GM18508 (cell line): Measurements from ENCODE around the gene SOCS6.
A peak's percentile ranks its signal among the peaks of the same experiment; 100 is the strongest.

Experiments used
- ATAC-seq: cut with Tn5 transposase; IDR thresholded peaks from one replicate; pipeline ENCODE4 v1.9.1; 2021; ENCODE audit warnings: moderate number of reproducible peaks; ENCODE audit not compliant: insufficient read depth, unreplicated experiment

The SOCS6 gene

DNA sequence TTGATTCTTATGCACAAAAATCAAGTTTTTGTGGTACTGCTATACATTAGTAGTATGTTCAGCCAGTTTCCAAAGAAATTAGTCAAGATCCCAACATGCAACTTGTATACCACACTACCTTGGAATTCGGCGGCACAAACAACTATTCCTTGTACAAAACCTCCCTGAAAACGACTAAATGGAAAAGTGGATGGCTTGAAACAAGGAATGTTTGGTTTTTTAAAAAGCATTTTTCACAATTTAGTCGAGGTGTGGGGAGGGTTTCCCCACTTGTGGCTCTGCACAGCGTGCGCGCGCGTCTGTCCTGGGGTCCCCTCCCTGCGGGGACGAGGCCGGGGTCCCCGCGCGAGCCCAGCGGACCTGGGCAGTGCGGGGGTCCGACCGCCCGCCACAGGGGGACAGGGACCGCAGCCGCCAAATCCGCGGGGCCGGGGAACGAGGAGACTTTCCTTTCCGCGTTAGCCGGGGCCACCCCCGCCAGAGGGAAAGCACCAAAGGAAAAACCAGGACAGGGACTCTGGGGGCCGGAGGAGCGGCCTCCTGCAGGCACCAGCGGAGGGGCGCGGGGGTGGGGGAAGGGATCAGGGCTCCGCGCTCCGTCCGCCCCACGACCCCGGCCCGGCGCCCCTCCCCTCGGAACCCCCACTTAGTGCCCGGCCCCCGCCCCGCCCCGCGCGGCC, 534 bp upstream of the SOCS6 start:
- no peak for ATAC-seq

DNA sequence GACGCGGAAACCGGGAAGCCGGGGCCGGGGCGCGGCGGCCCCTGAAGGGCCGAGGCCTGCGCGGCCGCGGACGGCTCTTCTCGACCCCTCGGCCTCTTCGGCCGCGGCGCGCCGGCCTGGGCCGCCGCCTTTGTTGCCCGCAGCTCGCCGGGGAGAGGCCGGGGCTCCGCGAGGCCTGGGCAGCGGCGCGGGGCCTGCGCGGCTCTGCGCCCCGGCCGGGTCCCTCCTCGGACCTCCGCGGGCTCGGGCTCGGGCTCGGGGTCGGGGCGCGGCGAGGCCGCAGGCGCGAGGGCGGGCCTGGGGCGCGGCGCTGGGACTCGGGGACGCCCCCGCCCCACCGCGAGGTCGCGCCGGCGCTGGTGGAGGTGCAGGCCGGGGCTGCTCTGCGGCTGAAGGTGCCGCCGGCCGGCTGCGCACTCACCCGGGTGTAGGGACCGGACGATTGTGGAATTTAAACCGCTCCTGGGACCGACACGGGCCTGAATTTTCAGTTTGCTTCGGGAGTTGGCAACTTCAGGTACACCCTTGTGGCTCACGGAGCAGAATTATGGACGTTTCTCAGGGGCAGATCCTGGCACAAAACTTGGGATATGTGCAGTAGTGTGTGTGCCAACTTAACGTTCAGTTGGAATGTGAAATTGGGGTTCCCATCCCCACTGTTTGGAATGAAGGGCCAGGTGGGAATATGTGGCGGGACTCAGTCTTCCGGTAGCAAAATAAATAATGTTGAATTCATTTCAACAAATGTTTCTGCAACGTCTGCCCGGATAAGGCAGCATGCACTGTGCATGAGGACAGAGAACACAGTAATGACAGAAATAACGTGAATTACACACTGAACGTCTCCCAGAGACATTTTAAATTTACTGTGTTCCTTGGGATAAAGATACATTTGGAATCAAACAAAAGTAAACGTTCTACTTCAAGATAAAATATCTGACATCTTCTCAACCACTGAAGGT, 787 bp downstream of the SOCS6 start:
- ATAC-seq = peak; percentile 21

DNA sequence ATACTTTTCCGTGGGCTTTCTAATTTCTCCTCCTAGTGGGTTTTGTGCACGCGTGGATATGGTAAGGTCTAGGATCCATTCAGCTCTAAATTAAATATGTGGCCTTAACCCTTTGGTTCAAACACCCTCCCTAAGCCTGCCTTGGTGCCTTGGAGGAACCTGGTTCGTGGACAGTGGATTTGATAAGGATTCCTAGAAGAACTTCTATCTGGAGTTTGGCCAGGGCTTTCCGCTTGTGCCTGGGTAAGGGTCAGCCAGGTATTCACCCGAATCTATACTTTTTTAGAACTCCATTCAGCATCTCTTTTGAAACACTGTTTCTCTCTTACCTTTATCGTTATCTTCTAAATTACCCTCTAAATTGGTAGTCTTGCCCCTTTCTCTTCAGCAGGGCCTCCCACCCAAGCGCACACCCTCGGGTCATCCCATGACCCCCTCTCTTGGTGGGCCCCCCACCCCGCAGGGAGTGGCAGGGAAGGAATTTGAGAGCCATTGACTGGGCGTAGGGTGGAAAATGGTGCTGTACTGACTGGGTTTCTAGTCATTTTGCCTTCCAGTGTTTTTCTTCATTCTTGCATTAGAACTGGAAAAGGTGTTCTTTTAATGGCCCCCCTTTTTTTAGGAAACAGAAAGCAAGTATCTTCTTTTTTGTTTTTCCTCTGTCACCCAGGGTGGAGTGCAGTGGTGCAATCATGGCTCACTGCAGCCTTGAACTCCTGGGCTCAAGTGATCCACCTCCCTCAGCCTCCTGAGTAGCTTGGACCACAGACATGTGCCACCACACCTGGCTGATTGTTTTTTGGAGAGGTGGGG, 1.8 kb downstream of the SOCS6 start:
- no peak for ATAC-seq

DNA sequence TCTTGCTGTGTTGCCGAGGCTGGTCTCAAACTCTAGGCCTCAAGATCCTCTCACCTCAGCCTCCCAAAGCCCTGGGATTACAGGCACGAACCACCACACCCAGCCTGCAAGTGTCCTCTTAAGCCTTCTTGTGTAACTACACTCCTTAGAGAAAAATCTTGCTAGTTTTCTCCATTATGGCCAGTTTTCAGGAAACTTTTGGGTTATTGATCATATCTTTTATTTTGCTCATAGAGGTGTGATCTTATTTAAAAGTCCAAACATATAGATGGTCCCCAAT, 2.4 kb downstream of the SOCS6 start:
- ATAC-seq = no peak

DNA sequence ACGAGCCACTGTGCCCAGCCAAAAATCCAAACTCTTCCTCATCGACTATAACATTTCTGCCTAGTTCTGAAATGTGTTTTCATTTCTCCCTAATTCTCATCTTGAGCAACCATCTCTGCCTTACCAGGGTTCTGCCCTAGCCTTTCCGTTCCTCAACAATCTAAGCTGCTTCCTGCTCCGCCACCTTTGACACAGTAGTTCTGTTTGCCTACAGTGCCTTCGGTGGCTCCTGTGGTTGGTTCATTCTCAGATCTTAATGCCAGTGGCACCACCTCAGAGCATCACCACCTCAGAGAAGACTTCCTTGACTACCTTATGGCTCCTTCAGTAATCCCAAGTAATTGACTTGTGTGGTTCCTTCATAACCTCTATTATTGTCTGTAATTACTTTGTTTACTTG, 3.8 kb downstream of the SOCS6 start:
- ATAC-seq = no peak

DNA sequence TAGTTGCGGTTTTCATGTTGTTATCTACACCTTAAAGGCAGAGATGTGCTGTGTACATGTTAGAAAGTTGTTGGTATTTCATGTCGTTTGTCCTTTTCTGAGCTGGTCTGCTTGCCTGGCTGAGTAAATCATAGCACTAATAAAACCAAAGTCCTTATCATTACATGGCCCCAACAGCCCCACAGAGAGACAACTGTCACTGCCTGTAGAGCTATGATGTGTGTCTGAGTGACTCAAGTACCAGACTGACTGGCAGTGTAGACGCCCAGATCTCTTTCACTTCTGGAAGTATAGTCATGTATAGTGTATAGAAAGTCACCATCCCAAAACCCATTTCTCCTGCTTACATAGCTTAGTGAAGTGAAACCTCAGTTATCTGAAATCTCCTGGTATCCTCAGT, 4.3 kb downstream of the SOCS6 start:
- ATAC-seq = no peak

DNA sequence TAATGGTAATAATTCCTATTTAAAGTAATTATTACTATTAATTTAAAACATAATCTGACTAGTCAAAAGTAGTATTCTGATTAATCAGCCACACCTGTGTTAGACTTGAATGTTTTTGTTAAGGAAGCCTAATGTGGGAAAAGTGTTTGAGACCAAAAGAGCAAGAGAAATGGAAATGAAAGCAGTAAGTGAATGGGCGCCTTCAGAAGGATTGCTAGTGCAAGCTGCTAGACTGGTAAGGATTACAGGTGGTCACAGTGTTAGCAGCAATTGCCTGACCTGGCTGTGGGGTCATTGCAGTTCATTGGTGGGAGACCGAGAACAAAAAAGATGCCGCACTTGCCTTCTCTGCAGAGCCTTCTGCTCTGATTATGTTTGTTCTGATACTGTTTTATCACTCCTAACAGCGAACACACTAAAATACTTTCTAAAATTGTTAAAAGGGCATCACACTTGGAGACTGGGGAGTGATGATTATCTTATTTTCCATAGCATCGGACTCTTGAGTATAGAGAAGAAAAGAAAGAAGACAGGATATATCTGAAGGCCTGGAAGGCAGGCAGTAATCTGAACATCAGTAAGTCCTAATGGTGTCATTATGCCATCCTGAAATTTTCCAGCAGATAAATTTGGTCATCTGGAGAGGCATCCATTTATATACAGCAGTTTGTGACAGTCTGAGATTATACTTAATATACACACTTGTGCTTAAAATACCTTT, 5.8 kb downstream of the SOCS6 start:
- ATAC-seq = no peak

DNA sequence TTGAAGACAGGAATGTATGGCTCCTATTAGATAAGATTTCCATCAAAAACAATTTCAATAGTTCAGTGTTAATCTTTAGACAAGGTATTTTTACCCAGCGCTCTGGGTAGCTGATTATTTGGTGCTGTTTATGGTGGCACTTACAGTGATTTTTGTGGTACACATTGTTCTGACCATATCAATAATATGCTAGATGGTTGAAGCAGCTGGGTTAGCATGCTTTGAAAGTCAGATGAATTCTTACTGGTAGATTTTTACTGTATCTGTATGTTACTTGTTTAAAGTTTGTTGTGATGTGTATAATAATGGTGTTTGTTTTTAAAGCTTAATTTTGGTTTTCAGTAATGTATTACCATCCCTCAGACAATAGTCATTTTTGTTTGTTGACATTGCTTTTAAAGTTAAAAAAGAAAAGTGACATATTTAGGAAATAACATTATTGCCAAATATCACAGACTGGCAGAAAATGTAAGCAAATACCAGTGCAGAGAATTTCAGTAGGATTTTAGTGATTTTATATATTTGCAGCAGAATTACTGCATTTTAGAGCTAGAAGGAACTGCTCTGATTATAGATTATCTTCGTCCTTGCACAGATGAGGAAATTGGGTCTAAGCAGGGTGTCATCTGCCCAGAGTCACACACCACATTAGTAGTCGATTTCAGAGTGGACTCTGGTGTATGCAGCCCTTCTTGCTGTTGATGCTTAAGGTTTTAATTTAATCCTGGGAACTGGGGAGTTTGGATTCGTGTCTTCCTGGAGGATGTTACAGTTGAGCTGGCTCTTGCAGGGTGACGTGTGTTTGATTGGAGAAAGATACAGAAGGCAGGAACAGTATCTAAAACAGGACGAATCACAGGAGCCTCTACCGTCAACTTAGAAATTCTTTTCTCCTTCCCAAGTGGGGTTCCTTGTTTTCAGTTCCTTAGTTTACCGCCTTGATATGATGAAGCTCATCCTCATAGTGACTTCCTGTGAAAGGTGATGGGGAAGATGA, 6.6 kb downstream of the SOCS6 start:
- no peak for ATAC-seq

DNA sequence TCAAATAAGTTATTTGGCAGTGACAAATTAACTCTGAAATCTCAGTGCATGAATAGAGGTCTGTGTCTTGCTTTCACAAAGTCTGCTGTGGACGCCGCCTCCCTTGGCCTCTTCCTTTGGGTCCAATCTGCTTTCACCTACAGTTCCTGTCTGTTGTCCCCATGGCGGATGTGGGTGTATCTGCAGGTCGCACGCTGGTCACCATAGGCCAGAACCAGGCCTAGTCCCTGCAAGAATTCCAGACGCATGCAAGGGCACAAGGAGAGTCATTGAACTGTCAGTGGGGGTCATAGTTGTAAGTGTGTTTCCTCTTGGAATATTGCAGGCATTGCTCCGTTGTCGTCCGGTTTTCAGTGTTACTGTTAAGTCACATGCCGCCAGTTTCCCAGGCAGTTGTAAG, 7.4 kb downstream of the SOCS6 start:
- ATAC-seq = no peak

DNA sequence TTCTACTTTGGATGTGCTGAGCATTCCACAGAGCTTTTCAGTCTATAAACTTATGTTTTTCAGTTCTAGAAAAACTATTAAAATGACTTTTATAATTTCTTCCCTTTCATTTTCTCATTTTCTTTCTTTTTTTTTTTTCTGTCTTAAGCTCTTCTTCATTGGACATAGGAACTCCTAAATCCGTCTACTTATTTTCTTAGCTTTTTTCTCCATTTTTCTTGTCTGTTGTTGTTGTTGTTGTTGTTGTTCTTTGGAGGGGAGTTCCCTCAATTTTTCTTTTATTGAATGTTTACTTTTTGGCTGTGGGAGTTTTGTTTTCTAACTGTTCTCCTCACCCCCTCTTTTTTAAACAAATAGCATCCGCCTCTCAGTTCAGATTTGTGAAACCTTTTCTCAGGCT, 7.9 kb downstream of the SOCS6 start:
- ATAC-seq = no peak

DNA sequence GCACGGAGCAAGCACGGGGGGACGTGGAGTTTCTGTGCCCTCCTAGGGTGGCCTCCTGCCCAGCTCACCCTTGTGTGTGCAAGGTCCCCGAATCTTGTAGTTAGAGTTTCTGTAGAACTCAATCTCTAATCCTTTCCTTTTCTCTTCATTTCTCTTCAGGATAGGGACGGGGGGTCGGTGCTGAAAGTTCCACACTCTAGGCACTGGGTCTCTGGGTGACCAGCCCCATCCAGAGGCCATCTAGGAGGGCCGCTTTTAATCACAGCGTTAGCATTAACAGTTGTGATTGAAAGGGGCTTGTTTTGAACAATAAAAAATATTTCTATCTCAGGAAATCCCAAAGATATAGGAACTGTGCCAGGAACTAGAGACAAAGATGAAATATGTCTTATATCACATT, 10.5 kb downstream of the SOCS6 start:
- ATAC-seq = no peak

DNA sequence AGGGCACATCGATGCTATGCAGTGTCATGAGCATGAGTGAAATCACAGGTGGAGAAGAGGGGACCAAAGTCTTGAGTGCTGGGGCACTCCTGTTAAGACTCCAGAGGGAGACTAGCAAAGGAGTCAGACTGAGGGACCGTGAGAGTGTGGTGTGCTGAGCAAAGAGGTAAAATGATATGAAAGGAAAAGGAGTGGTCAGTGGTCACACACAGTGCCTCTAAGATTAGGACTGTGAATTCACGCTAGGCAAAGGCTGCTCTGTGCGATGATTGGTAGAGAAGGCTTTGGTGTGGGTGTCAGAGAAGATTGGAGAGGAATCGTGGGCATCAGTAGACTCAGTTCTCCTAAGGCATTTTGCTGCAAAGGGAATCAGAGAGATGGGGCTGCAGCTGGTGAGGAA, 12.8 kb downstream of the SOCS6 start:
- ATAC-seq = no peak

DNA sequence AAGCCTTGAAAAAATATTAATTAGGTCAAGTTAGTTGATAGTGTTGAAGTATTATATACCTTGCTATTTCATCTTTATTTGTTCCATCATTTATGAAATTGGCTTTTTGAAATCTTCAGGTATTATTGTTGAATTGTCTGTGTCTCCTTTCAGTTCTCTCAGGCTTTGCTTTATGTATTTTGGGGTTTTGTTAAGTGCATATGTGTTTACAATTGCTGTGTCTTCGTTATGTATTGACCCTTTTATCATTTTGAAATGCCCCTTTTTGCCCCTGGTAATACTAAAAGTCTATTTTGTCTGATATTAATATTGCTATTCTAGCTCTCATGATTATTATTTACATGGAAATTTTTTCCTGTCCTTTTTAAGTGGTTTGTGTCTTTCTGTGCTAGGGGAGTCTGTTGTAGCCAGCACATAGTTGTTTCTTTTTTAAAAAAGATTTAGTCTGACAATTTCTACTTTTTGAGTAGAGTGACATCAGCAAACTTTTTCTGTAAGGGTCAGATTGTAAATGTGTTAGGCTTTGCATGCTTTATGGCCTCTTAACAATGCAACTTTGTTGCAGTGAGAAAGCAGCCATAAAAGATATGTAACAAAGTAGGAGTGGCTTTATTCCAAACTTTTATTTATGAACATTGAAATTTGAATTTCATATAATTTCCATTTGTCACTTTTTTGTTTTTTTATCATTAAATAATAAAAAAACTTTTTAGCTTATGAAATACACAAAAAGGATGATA, 19.9 kb downstream of the SOCS6 start:
- ATAC-seq = no peak

DNA sequence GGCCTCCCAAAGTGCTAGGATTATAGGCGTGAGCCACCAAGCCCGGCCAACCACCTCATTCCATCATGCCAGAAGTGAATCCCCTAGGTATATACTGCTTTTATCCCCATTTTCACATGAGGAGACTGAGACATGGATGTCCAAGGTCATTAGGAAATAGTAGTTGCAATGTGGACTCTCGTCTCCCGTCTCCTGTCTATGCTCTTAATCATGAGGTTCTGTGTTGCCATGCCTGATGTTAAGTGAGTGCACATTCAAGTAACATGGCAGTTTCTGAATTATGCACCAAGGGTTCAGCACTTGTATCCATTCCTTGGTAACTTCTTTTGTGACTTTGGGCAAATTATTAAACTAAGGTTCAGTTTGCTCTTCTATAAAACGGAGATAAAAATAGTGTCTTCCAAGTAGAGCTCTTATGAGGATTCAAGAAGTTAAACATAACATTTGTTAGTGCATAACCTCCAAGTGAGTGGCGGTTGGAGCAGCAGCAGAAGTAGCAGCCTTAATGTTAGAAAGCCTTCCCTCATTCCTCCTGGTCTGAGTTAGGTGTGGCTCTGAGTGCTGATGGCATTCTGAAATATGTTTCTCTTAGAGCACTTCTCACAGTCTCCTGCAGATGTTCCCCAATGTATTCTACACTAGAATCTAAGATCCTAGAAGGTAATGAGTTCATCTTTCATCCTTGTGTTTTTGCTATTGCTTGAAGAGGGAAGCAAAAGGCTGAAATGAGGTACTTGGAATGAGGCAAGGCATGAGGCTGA, 21.9 kb downstream of the SOCS6 start:
- no peak for ATAC-seq

DNA sequence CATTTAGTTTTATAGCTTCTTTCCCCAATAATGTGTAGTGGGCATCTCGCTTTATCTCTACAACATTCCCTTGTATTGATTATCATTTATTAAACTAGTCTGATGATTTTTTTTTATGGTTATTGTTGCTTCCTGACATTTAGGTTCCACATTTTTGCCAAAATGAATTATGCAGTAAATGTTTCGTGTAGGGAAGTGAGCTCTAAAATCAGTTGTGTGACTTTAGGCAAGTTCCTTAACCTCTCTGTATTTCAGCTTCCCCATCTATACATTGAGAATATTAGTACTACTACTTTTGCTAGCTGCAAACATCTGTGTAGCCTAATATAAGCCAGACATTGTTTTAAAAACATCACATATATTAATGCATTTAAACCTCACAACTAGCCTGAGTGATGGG, 22.9 kb downstream of the SOCS6 start:
- no peak for ATAC-seq

DNA sequence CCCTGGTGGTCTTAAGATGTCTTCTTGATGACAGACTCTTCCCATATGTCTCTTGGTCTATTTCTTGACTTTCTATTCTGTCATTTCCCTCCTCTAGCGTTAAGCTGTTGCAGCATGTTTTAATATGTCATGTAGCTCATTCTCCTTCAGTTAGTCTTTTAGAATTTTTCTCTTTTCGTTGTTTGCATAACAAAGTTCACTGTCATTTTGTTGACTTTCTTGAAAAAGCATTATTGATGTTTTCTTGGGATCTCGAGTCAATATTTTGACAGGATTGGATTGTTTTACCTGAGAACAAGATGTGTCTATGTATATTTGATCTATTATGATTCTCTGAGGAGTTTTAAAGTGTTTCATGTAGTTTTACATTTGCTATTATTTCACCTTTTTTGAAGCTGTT, 24.8 kb downstream of the SOCS6 start:
- ATAC-seq = no peak

DNA sequence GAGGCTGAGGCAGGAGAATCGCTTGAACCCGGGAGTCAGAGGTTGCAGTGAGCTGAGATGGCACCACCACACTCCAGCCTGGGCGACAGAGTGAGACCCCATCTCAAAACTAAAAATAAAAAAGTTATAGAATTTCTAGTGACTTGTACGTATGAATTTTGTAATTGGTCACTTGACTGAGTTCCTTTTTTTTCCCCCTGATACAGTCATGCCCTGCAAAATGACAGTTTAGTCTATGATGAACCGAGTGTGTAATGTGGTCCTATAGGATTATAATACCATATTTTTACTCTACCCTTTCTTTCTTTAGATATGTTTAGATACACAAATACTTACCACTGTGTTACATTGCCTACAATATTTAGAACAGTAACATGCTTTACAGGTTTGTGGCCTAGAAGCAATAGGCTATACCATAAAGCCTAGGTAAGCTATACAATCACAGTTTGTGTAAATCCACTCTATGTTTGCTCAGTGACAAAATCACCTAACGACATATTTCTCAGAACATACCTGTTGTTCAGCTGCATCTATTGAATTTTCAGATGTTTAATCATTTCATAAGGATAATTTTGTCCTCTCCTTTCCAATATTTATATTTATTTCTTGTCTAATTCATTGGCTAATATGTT, 25.4 kb downstream of the SOCS6 start:
- no peak for ATAC-seq

DNA sequence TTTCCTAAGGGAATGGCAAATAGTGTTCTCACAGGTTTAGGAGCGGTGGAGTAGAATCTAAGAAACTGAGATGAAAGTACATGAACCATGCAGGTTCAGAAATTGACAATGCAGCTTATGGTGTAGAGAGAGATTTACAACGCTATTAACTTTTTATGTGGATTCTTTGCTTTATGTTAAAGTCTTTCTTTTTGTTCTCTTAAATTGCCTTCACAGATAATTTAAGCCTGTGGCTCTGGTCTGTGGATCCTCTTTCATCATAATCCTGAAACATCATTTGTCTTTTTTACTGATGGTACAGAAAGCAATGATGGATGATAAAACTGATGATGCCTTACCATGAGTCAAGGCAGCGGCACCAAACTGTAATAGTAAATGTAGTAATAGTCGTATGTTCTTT, 30.3 kb downstream of the SOCS6 start:
- ATAC-seq = no peak
